Head of caudate nucleus (tissue), 42 donors: Measurements from ENCODE around the gene VEPH1.
A peak's percentile ranks its signal among the peaks of the same experiment; 100 is the strongest.
"Not testable (repeated sequence)": the region's sequence is repeated elsewhere in the genome, so short reads cannot be mapped to it uniquely, and the experiment has no call there.

Experiments used
- DNase-seq, 42 donors: peaks; one replicate each; pipeline versions ENCODE4 v3.0.0 to v3.0.0-alpha.2; 2020 to 2021; ENCODE audit warnings: mixed read lengths in 7 of 42
- intact Hi-C: fragments of 100-400 bp; cut with DNase I; formaldehyde crosslinking; loops from one replicate; pipeline ENCODE4 v1.15.0; 2022

Gene VEPH1

GRCh38 chr3:157374933-157375332, 128.3 kb downstream of the VEPH1 start:
- no peak for DNase-seq
- intact Hi-C loops, result no loop called here

GRCh38 chr3:157373783-157374182, 129.4 kb downstream of the VEPH1 start:
- intact Hi-C loops, result no loop called here
- DNase-seq, result no peak

GRCh38 chr3:157370867-157371266, 132.3 kb downstream of the VEPH1 start:
- no peak for DNase-seq
- intact Hi-C loops, result no loop called here

- DNase-seq, result no peak
Measured at GRCh38 chr3:157369727-157370421, 133.3 kb downstream of the VEPH1 start.

GRCh38 chr3:157368171-157368570, 135.0 kb downstream of the VEPH1 start:
- intact Hi-C loops, result no loop called here
- no peak for DNase-seq

More at GRCh38 chr3:157369727-157370421, 133.3 kb downstream of the VEPH1 start:
- intact Hi-C loops, result no loop called here

- intact Hi-C loops, result no loop called here
- DNase-seq, result no peak
Measured at GRCh38 chr3:157363393-157363792, 139.8 kb downstream of the VEPH1 start.

- no peak for DNase-seq
- intact Hi-C loops, result no loop called here
Measured at GRCh38 chr3:157362348-157362747, 140.9 kb downstream of the VEPH1 start.

GRCh38 chr3:157360044-157360443, 143.2 kb downstream of the VEPH1 start:
- peak in 2 of 42 donors; percentile 12 for DNase-seq
- intact Hi-C loops, result no loop called here

- intact Hi-C loops, result loop anchor here (10.0 kb wide), 1 partner anchor 152 kb away; no protein-coding TSS in a partner anchor
- DNase-seq, result no peak
Measured at GRCh38 chr3:157356541-157356940, 146.7 kb downstream of the VEPH1 start.

GRCh38 chr3:157355276-157355675, 147.9 kb downstream of the VEPH1 start:
- intact Hi-C loops, result loop anchor here (10.0 kb wide), 1 partner anchor 150 kb away; no protein-coding TSS in a partner anchor
- no peak for DNase-seq

GRCh38 chr3:157354722-157355121, 148.5 kb downstream of the VEPH1 start:
- peak in 3 of 42 donors; percentile 14 to 40 (median 27) for DNase-seq
- intact Hi-C loops, result loop anchor here (10.0 kb wide), 1 partner anchor 150 kb away; no protein-coding TSS in a partner anchor

GRCh38 chr3:157354254-157354653, 149.0 kb downstream of the VEPH1 start:
- DNase-seq, result no peak
- intact Hi-C loops, result loop anchor here (10.0 kb wide), 1 partner anchor 149 kb away; no protein-coding TSS in a partner anchor

GRCh38 chr3:157353652-157354051, 149.6 kb downstream of the VEPH1 start:
- intact Hi-C loops, result loop anchor here (10.0 kb wide), 1 partner anchor 149 kb away; no protein-coding TSS in a partner anchor
- DNase-seq, result no peak

- intact Hi-C loops, result loop anchor here (10.0 kb wide), 1 partner anchor 147 kb away; no protein-coding TSS in a partner anchor
- no peak for DNase-seq
Measured at GRCh38 chr3:157351981-157352380, 151.2 kb downstream of the VEPH1 start.

GRCh38 chr3:157350651-157351050, 152.6 kb downstream of the VEPH1 start:
- intact Hi-C loops, result loop anchor here (10.0 kb wide), 1 partner anchor 146 kb away; no protein-coding TSS in a partner anchor

GRCh38 chr3:157348304-157349075, 154.7 kb downstream of the VEPH1 start:
- DNase-seq, intact Hi-C loops: not testable (repeated sequence)

More at GRCh38 chr3:157350651-157351050, 152.6 kb downstream of the VEPH1 start:
- DNase-seq, result not testable (repeated sequence)

- DNase-seq, result no peak
- intact Hi-C loops, result no loop called here
Measured at GRCh38 chr3:157347577-157348303, 155.5 kb downstream of the VEPH1 start.

- intact Hi-C loops, result no loop called here
- DNase-seq, result no peak
Measured at GRCh38 chr3:157336252-157337009, 166.8 kb downstream of the VEPH1 start.
